Measurements from ENCODE around the gene MCC.

- TF ChIP-seq POLR2A (IDR thresholded peaks at IDR 0.05) = no peak
- TF ChIP-seq, protein P1, sequence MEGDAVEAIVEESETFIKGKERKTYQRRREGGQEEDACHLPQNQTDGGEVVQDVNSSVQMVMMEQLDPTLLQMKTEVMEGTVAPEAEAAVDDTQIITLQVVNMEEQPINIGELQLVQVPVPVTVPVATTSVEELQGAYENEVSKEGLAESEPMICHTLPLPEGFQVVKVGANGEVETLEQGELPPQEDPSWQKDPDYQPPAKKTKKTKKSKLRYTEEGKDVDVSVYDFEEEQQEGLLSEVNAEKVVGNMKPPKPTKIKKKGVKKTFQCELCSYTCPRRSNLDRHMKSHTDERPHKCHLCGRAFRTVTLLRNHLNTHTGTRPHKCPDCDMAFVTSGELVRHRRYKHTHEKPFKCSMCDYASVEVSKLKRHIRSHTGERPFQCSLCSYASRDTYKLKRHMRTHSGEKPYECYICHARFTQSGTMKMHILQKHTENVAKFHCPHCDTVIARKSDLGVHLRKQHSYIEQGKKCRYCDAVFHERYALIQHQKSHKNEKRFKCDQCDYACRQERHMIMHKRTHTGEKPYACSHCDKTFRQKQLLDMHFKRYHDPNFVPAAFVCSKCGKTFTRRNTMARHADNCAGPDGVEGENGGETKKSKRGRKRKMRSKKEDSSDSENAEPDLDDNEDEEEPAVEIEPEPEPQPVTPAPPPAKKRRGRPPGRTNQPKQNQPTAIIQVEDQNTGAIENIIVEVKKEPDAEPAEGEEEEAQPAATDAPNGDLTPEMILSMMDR (IDR thresholded peaks at IDR 0.05) = no peak
These were observed 130.4 kb downstream of the MCC start for GRCh38 chr5:113357696-113358476.
